ENCODE measurements around the gene SLC4A1AP.
"Not testable (repeated sequence)": the region's sequence is repeated elsewhere in the genome, so short reads cannot be mapped to it uniquely, and the experiment has no call there.

The SLC4A1AP gene

DNA sequence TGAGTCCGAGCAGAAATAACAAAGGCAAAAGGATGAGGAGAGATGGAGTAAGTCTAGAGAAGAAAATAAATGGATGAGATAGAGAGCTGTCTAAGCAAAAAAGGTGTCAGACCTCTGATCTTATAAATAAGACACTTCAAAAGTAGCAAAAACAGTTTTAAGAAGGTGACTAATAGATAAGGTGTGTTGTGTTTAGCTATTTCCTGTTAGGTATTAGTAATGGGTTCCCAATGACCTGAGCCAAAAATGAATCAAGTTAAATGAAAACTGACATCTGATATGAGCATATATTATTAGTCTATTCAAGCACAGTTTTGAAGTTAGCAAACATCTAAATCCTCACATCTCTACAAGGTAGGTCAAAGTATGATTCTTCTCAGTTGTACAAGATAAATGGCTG lies 10.9 kb upstream of the SLC4A1AP start:
- no peak for DNase-seq (ENCODE audit: low spot score)

DNA sequence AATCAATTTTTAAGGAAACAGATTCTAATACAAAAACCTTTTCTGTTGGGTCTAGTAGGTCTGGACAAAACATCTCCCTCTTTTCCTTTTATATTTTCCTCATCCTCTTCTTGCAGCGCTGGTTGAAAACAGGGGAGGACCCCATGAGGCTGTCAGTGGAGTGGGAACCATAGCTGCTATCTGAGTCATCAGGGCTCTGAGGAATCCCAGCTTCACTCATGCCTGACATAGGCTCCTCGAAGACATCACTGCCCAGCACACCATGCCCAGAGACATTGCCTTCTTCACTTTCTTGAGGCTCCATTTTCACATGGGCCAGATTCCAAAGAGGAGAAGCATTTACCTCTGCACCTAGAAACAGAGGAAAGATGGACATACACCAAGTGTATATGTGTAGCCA lies 10.3 kb upstream of the SLC4A1AP start:
- no peak for DNase-seq (ENCODE audit: low spot score)

- no peak for DNase-seq (ENCODE audit: low spot score)
Measured at GRCh38 chr2:27655155-27655951, 8.3 kb upstream of the SLC4A1AP start.

DNA sequence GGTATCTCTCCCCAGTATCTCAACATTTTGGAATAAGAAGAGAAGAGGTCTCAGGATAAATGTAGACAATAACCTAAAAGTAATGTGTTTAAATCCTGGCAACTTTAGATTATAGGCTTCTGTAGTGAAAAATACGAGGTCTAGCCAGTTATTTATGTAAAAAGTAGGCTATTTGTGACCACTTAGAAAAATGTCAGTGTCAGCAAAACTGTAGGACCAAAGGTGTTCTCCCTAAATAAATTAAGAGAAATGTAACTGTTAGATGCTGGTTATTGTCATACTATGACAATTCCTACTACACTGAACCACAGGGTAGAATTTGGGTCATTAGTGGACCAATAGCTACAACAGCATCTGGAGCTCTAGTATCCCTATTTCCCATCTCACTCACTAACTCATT lies 2.3 kb upstream of the SLC4A1AP start:
- no peak for DNase-seq (ENCODE audit: low spot score)

DNA sequence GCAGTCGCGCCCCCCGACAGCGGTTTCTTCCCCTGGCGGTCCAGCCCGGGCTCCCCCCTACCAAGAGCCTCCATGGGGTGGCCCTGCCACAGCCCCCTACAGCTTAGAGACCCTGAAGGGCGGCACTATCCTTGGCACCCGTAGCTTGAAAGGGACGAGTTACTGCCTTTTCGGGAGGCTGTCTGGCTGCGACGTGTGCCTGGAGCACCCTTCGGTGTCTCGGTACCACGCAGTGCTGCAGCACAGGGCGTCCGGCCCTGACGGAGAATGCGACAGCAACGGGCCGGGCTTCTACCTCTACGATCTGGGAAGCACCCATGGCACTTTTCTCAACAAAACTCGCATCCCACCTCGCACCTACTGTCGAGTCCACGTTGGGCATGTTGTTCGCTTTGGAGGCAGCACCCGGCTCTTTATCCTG lies 475 bp downstream of the SLC4A1AP start:
- DNase-seq (ENCODE audit: low spot score): no peak

GRCh38 chr2:27664622-27665363 lies 1.1 kb downstream of the SLC4A1AP start:
- no peak for DNase-seq (ENCODE audit: low spot score)

- no peak for DNase-seq (ENCODE audit: low spot score)
Measured at GRCh38 chr2:27667446-27667845, 3.8 kb downstream of the SLC4A1AP start.

DNA sequence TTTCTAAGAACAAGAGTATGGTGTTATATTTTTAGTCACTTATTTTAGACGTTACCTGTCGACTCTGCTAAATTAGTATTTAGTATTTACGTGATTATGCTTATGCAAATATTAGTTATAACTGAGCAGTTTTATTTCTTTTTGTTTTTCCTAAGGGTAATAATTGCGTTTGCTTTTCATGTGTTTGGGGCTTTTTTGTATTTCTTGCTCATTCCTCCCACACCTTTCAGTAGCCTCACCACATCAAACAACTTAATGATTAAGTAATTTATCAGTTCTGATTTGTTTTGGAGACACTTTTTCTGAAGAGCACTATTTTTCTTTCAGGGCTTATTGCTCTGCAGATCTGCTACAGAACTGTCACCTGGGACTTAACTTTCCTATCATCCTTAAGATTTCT lies 7.5 kb downstream of the SLC4A1AP start:
- DNase-seq (ENCODE audit: low spot score): no peak

DNA sequence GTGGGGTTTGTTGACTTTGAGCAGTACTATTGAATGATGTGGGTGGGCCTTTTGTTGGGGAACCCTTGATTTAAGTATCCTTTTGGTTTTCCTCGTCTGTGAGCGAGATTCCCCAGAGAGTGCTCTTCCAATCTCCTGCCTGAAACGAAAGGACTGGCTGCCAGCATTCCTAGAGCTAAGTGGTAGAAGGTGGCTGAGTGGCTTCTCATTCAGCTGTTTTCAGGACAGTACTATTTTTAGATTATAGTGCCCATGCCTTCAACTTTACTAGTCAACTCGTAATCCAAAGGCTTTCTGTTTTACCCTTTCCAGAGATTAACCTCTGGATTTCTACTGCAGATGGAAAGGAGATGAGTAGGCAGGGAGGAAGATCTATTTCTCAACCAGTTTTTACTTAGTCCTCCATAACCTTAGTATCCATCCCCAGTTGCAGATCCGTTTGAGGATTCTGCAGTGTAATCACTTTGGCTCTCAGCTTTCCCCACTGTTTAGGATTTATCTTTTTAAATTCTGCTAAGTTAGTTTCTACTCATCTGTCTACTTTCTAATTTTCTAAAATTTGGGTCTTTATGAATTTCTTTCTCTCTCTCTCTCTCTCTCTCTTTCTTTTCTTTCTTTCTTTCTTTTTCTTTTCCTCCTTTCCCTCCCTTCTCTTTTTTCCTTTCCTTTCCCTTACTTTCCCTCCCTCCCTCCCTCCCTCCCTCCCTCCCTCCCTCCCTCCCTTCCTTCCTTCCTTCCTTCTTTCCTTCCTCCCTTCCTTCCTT lies 9.2 kb downstream of the SLC4A1AP start:
- DNase-seq (ENCODE audit: low spot score): no peak

- DNase-seq (ENCODE audit: low spot score): no peak
Measured at GRCh38 chr2:27680571-27680970, 16.9 kb downstream of the SLC4A1AP start.

DNA sequence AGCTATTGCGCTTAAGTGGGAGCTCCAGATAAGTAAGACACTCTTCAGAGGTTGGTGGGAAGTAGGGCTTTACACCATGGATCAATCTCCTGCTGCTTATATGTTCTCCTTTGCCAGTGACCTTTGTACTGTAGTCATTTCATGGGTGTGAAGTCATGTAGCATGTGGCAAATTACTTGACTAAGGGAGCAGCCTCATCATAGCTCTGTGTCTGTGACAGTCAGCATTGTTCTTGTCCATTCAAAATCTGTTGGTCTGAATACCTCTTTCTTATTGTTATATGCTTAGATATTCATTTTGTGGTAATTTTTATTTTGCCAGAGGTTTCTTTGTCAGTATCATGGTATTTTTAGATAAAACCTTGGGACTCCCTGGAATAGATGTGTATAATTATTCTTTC lies 18.2 kb downstream of the SLC4A1AP start:
- DNase-seq (ENCODE audit: low spot score): no peak

DNA sequence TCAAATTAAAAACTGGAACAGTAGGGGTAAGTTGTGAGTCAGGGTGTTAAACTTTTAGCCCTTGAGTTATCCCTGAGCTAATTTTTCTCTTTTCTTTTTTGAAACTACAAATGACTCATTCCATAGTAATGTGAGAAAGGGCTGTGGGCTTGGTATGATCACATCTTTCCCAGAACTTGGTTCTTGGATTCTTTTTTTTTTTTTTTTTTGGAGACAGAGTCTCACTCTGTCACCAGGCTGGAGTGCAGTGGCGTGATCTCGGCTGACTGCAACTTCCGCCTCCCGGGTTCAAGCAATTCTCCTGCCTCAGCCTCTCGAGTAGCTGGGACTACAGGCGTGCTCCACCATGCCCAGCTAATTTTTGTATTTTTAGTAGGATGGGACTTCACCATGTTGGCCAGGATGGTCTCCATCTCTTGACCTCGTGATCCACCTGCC lies 18.7 kb downstream of the SLC4A1AP start:
- not testable (repeated sequence) for DNase-seq (ENCODE audit: low spot score)

- peak; percentile 80 for DNase-seq (ENCODE audit: low spot score)
Measured at GRCh38 chr2:27683390-27684071, 19.8 kb downstream of the SLC4A1AP start.

DNA sequence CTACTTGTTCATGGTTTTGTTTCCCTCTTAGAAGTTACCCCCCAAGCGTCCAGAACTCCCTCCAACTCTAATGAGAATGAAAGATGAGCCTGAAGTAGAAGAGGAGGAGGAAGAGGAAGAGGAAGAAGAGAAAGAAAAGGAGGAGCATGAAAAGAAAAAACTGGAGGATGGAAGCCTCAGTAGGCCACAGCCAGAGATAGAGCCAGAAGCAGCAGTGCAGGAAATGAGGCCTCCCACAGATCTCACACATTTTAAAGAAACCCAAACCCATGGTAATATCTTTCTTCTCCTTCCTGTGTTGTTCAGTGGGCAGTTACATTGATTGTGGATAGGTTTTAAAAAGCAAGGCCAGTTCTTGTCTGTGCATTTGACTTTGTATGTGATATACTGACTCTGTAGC lies 21.3 kb downstream of the SLC4A1AP start:
- DNase-seq (ENCODE audit: low spot score): not testable (repeated sequence)

DNA sequence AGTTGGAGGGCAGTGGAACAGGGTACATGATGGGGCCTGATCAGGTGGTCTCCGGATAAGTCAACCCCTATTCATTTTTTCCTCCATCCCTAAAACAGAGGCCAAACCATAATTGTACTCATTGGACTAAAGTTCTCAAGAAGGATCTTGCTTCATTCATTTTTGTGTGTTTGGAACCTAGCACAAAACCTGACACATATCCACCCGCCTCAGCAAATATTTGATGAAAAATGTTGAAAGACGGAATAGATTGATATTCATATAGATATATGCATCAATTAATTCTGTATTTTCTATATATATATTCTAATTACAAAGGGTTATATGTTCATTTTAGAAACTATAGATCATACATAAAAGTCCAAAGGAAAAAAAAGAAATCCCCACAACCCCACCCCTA lies 21.9 kb downstream of the SLC4A1AP start:
- no peak for DNase-seq (ENCODE audit: low spot score)

DNA sequence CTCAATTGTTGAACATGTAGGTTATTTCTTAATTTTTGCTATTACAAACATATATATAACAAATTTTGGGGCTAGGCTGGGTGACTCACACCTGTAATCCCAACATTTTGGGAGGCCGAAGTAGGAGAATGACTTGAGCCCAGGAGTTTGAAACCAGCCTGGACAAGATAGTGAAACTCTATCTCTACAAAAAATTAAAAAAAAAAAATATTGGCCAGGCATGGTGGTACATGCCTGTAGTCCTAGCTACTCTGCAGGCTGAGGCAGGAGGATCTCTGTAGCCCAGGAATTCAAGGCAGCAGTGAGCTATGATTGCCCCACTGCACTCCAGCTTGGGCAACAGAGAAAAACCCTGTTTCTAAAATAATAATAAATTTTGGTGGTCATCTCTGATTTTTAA lies 23.5 kb downstream of the SLC4A1AP start:
- DNase-seq (ENCODE audit: low spot score): no peak

- no peak for DNase-seq (ENCODE audit: low spot score)
Measured at GRCh38 chr2:27689424-27689823, 25.7 kb downstream of the SLC4A1AP start.

DNA sequence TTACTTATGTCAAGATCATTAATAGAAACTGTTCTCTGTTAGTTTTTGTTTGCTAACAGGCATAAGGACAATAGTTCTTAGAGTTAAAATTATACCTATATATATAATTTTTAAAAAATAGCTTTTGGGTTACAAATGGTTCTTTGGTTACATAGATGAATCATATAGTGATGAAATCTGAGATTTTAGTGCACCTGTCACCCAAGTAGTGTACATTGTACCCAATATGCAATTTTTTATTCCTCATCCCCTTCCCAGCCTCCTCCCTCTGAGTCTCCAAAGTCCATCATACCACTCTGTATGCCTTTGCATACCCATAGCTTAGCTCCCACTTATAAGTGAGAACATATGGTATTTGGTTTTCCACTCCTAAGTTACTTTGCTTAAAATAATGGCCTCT lies 26.4 kb downstream of the SLC4A1AP start:
- no peak for DNase-seq (ENCODE audit: low spot score)

GRCh38 chr2:27697660-27698059 lies 34.0 kb downstream of the SLC4A1AP start:
- DNase-seq (ENCODE audit: low spot score): no peak

GRCh38 chr2:27701676-27702075 lies 38.0 kb downstream of the SLC4A1AP start:
- DNase-seq (ENCODE audit: low spot score): no peak

- DNase-seq (ENCODE audit: low spot score): no peak
Measured at GRCh38 chr2:27702302-27702701, 38.6 kb downstream of the SLC4A1AP start.
